ENCODE measurements around the gene KLK1. TPM values are rescaled to one million over a fixed set of nuclear protein-coding genes. Genes with fewer than 3 reads are reported as not detected.

KLK1 gene
- total RNA-seq, 1 donor from 2014 or later: not detected

DNA sequence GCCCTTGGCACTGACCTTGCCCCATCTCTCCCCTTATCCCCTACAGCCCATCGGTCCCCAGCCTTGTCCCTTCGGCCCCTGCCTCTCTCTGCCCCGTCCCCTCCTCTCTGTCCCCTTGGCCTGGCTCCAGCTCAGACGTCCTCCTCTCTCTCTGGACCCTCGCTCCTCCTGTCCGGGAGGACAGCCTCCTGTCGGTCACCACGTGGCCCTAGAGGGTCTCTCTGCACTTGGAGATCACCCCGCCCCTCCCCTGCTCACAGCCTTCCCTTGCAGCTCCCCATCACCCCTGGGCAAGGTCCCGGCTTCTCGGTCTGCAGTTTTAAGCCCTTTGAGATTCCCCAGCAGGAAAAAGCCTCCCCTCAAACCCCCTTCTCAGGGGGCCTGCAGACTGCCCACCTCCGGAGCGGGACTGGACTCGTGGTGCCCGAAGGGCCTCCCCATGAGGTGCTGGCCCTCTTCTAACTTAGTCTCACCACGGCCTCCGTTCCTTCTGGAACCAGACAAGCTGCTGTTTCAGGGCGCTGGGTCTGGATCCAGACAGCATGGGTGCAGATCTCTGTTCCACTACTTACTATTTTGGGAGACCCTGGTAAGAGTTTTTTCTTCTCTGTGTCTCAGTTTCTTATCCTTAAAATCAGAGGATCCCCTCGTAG, 13.1 kb upstream of the KLK1 start:
- DNase-seq (ENCODE audit: low read depth): no peak

GRCh38 chr19:50835785-50836542, 12.4 kb upstream of the KLK1 start:
- DNase-seq (ENCODE audit: low read depth): peak; percentile 13

DNA sequence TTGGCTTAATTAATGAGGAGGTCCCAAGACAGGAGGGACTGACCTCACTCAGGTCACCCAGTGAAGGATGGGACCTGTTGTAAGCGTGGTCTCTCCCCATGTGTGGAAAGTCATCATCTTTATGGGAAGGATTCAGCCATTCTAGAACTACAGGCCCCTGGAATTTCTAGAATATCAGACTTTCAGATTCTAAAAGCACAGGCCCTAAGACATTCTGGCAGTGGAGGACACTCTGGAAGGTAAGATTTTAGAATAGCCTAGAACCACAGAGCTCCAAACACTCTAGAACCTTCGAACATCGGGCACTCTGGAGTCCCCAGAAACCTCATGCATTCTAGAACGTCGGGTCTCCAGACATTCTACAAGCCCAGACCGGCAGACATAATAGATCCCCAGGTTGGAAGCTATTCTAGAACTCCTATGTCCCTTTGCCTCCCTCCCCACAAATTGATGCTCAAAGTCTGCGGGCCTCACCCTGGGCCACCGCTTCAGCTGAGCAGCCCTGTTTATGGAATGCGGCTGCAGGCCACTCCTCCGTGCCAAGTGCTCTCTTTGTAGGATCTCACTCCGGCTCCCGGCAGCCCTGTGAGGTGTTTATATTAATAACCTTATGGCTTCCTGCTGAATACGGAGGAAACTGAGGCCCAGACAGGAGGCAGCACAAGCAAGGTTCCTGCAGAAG, 11.7 kb upstream of the KLK1 start:
- DNase-seq (ENCODE audit: low read depth): no peak

DNA sequence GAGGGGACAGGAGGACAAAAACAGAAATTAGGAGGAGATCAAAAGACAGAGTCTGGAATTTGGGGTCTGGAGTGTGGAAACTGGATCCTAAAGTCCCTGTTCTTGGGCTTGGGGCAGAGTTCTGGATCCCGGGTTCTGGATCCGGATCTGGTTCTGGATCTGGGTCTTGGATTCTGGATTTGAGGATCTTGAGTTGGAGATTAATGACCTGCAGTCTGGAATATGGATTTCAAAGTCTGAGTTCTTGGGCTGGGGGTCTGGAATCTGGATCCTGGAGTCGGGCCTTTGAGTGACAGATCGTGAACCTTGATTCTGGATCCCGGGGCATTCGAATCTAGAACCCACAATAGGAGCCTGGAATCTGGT, 10.2 kb upstream of the KLK1 start:
- DNase-seq (ENCODE audit: low read depth): no peak

GRCh38 chr19:50833117-50833801, 9.7 kb upstream of the KLK1 start, which contains the start of gene KLK15:
KLK15 (minus strand) TSS chr19:50833574; CDS start chr19:50831492, 2,082 bp downstream.
- DNase-seq (ENCODE audit: low read depth): no peak

GRCh38 chr19:50832666-50833065, 9.1 kb upstream of the KLK1 start:
- no peak for DNase-seq (ENCODE audit: low read depth)

DNA sequence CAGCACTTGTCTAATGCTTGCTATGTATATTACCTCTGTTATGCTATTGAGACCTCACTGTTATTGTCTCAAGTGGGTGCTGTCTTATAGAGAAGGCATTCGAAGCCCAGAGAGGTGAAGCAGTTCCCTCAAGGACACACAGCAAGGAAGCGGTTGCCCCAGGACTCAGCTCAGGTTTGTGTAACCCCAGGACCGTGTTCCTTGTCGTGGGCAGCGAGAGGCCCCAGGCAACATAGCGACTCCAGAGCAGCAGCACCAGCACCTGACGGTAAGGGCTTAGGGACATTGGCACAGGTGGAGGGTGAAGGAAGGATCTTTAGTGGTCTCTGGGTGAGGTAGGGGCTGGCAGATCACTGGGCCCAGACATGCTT, 7.4 kb upstream of the KLK1 start:
- no peak for DNase-seq (ENCODE audit: low read depth)

DNA sequence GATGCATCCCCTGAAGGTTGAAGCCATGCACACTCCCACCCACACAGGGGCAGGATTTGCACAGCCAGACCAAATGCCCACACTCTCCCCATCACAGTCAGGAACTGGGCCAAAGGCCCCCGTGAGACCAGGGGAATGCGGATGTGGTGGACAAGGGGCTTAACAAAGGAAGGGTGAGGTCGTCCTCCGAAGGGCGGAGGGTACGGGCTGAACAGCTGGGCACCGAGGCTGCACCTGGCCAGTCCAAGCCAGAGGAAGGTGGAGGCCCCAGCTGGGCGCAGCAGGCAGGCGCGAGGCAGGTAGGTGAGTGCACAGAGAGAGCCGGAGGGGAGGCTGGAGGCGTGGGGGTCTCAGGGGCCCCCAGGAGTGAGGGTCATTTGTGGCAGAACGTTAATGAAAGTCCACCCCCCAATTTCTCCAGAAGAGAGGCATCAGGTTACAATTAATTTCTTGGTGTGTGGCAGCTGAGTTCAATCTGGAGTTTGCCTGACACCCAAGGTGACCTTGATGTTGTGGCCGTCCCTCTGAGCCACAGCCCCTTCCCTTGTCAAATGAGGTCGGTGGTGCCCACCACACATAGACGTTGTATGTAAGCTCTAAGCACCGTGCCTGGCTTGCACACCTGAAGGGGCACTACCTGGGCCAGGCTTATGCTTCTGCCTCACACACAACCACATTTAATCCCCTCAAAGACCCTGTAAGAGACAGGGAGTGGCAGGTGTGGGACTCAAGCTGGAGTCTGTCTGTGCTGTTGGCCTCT, 6.9 kb upstream of the KLK1 start:
- DNase-seq (ENCODE audit: low read depth): no peak

DNA sequence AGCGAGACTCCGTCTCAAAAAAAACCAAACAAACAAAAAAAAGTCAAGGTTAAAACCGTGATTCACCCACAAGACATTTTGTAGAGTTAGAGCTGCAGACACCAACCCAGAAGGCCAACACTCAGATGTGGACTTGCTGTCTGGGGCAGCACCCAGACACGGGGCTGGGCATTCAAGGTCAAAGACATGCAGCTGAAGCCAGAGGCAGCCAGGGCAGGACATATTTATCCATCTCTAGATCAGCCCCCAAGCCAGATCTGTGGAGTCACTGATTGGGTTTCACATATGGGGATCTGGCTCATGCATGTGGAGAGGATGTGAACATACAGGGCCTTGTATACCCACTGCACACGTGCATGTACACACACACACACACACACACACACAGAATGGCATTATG, 6.2 kb upstream of the KLK1 start:
- DNase-seq (ENCODE audit: low read depth): peak; percentile 11

DNA sequence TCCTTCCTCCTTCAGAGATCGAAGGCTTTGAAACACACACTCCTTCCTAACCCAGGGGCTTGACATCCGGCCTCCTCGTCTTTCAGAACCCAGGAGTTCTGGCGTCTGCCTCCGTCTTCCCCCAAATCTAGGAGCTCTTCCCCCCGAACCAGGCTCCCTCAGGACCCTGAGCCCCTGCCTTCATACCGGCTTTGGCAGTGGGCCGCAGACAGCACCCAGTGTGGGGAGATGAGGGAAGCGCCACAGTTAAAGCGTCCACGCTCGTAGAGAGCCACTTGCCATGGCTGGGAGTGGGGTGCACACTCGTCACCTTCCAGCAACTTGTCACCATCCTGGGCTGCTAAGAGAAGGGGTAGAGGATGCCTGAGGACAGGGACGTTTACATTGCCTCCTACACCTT, 3.9 kb upstream of the KLK1 start:
- DNase-seq (ENCODE audit: low read depth): no peak

DNA sequence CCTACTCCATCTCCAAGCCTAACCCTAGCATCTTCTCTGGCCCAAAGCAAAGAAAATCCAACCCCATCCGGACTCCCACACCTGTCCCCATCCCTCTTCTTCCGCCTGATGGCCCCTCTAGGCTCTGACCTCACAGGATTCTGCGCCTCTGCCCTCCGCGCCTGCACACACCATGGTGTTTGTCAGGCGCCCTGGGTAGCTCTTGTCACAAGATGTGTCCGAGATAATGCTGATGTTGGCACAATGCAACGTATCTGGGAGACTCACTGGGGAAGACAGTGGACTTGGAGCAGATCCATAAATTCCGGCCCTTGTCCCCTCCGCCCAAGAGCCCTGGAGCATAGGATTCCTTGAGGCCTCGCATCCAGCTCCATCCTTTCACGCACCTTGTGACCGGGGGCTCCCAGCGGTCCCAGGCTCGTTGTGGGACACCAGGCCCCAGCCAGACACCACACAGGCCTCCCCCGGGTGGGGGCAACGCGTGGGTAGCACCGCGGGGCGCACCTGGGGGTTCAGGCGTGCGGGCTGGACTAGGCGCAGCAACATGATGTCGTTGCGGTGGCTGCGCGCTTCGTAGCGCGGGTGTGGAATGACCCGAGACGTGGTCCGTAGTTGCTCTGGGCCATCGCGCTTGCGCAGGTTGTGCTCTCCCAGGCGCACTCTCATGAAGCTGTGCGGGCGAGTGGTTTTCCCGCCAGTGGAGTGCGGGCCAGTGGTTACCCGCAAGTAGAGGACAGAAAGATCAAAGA, 3.1 kb upstream of the KLK1 start:
- DNase-seq (ENCODE audit: low read depth): no peak

DNA sequence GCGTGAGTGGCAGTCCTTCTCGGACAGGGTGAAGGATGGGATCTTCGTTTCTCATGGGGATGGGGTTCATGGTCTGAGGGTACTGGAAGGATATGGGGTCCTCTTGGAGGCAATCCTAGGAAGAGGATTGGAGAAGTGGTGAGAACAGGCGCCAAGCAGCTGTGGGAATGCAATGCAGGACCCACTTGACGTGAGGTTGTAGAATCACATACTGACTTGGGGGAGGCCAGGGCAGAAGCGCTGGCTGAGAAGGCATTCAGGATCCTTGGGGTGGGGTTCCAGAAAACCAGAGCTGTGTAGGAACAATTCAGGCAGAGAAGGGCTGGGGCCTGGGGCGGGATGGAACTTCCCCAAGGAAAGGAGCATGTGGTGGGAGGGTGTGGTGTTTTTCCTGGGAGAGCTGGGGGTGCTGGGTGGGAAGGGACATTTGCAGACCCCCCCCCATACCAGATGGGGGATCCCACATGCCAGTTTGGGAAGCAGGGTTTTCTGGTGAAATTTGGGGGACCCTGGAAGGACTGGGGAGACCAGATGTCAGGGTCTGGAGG, 852 bp downstream of the KLK1 start:
- no peak for DNase-seq (ENCODE audit: low read depth)

DNA sequence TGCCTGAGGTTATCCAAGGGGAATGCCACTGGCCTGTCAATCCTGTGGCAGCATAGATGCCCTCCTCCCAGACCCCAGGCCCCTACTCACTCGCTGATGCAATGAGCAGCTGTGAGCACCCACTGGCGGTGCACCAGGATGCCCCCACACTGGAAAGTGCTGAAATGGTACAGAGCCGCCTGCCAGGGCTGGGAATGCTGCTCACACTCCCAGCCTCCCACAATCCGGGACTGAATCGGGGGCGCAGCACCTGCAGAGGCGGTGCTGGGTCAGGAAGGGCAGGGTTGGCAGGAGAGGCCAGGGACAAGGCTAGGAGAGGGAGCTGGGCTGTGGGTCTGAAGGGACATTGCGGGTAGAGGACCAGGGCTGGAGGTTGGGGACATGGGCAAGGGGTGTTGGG, 2.0 kb downstream of the KLK1 start:
- DNase-seq (ENCODE audit: low read depth): no peak

DNA sequence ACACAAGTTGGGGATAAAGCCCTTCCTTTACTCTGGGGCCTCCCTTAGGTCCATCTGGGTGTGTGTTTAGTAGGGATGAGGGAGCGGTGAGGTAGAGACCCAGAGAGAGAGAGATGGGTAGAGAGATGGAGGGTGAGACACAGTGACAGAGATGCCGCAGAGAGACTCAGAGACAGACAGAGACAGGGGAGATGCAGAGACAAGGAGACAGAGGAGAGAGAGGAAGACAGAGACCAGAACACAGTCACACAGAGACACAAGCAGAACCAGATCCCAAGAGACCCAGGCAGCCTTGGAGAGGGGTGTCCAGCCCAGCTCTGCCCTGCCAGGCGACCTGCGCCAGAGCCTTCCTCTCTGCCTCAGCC, 2.4 kb downstream of the KLK1 start:
- DNase-seq (ENCODE audit: low read depth): no peak

GRCh38 chr19:50820549-50821247, 2.9 kb downstream of the KLK1 start:
- no peak for DNase-seq (ENCODE audit: low read depth)

GRCh38 chr19:50820086-50820485, 3.5 kb downstream of the KLK1 start:
- no peak for DNase-seq (ENCODE audit: low read depth)

DNA sequence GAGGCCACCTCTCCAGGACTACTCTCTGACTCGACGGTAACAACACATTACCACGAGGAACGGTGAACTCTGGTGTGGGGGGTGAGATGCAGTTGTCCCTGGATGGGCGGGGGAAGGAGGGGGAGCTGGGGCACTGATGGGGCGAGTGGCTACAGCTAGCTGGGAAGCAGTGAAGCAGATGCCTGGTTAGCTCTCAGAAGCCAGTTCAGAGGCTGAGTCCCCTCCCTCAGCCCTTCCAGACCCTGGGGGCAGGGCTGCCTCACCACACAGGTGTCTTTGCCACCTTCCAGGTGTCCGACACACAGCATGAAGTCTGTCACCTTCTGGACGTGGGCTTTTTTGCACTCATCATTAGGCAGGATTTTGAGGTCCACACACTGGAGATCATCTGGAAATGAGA, 4.0 kb downstream of the KLK1 start:
- DNase-seq (ENCODE audit: low read depth): no peak

GRCh38 chr19:50818859-50819472, 4.6 kb downstream of the KLK1 start:
- DNase-seq (ENCODE audit: low read depth): no peak

GRCh38 chr19:50817941-50818858, 5.4 kb downstream of the KLK1 start:
- no peak for DNase-seq (ENCODE audit: low read depth)
